GM19043 (cell line): Measurements from ENCODE around the gene SLC5A11.
"Not testable (repeated sequence)": the region's sequence is repeated elsewhere in the genome, so short reads cannot be mapped to it uniquely, and the experiment has no call there.

Experiments used
- ATAC-seq: cut with Tn5 transposase; IDR thresholded peaks from one replicate; pipeline ENCODE4 v1.9.1; 2021; ENCODE audit warnings: low read depth; ENCODE audit not compliant: unreplicated experiment

Gene SLC5A11

GRCh38 chr16:24834459-24835335, 11.1 kb upstream of the SLC5A11 start:
- ATAC-seq: no peak

GRCh38 chr16:24836836-24837235, 8.9 kb upstream of the SLC5A11 start:
- ATAC-seq: no peak

GRCh38 chr16:24837969-24838368, 7.8 kb upstream of the SLC5A11 start:
- no peak for ATAC-seq

- ATAC-seq: no peak
These were observed 7.1 kb upstream of the SLC5A11 start for GRCh38 chr16:24838554-24839266.

GRCh38 chr16:24839347-24839972, 6.3 kb upstream of the SLC5A11 start:
- ATAC-seq: no peak

- no peak for ATAC-seq
These were observed 4.5 kb upstream of the SLC5A11 start for GRCh38 chr16:24841291-24841690.

GRCh38 chr16:24844101-24845030, 1.4 kb upstream of the SLC5A11 start:
- ATAC-seq: no peak

GRCh38 chr16:24845031-24845365, 765 bp upstream of the SLC5A11 start:
- ATAC-seq: not testable (repeated sequence)

GRCh38 chr16:24846548-24847357, 990 bp downstream of the SLC5A11 start:
- no peak for ATAC-seq

- ATAC-seq: no peak
These were observed 1.5 kb downstream of the SLC5A11 start for GRCh38 chr16:24847358-24847664.

- ATAC-seq: no peak
These were observed 2.3 kb downstream of the SLC5A11 start for GRCh38 chr16:24848065-24848464.

- no peak for ATAC-seq
These were observed 3.9 kb downstream of the SLC5A11 start for GRCh38 chr16:24849641-24850040.

GRCh38 chr16:24850289-24850938, 4.7 kb downstream of the SLC5A11 start:
- no peak for ATAC-seq

- ATAC-seq: no peak
These were observed 5.9 kb downstream of the SLC5A11 start for GRCh38 chr16:24851700-24852099.

- no peak for ATAC-seq
These were observed 6.5 kb downstream of the SLC5A11 start for GRCh38 chr16:24852281-24852721.

GRCh38 chr16:24853169-24853824, 7.5 kb downstream of the SLC5A11 start:
- ATAC-seq: no peak

- no peak for ATAC-seq
These were observed 8.1 kb downstream of the SLC5A11 start for GRCh38 chr16:24853830-24854229.

- no peak for ATAC-seq
These were observed 8.9 kb downstream of the SLC5A11 start for GRCh38 chr16:24854607-24855171.
